GM23338 (cell line): ENCODE data around the gene ISG20. TPM values are rescaled to one million over a fixed set of nuclear protein-coding genes. Genes with fewer than 3 reads are reported as not detected.
A peak's percentile ranks its signal among the peaks of the same experiment; 100 is the strongest.

Experiments used
- ATAC-seq: fragments of 200-7000 bp; cut with Tn5 transposase; 3 replicates; pipeline ENCODE4 v1.9.1; 2020
- DNase-seq: peaks from one replicate; pipeline ENCODE4 v3.0.0-alpha.2; 2015; ENCODE audit warnings: low spot score
- H2AFZ ChIP-seq: fragments of 200-600 bp; sonication (generic); 2 replicates; pipeline ENCODE4 v1.8.0; 2016; ENCODE audit warnings: antibody characterized with exemption, mild to moderate bottlenecking, moderate library complexity
- H3F3A ChIP-seq: fragments of 200-600 bp; sonication (generic); replicated peaks from 2 replicates; pipeline ENCODE4 v1.8.0; 2017; ENCODE audit warnings: antibody characterized with exemption, mixed run types, low read depth
- H3K27ac ChIP-seq: fragments of 200-600 bp; sonication (generic); 2 replicates; pipeline ENCODE4 v1.6.1; 2016; ENCODE audit warnings: low read depth
- H3K27me3 ChIP-seq: fragments of 200-600 bp; sonication (generic); 2 replicates; pipeline ENCODE4 v1.8.0; 2016; ENCODE audit warnings: mild to moderate bottlenecking, mixed run types, moderate library complexity; ENCODE audit not compliant: insufficient read depth
- H3K36me3 ChIP-seq: fragments of 200-600 bp; sonication (generic); 2 replicates; pipeline ENCODE4 v1.8.0; 2016; ENCODE audit warnings: mild to moderate bottlenecking; ENCODE audit not compliant: insufficient read depth
- H3K4me1 ChIP-seq: fragments of 200-600 bp; sonication (generic); 2 replicates; pipeline ENCODE4 v1.8.0; 2016; ENCODE audit warnings: mild to moderate bottlenecking, moderate library complexity; ENCODE audit not compliant: insufficient read depth
- H3K4me2 ChIP-seq: fragments of 200-600 bp; sonication (generic); 2 replicates; pipeline ENCODE4 v1.7.1; 2017; ENCODE audit warnings: mixed run types
- H3K4me3 ChIP-seq: fragments of 200-600 bp; sonication (generic); 2 replicates; pipeline ENCODE4 v1.6.1; 2016; ENCODE audit warnings: mixed run types
- H3K79me2 ChIP-seq: fragments of 200-600 bp; sonication (generic); replicated peaks from 2 replicates; pipeline ENCODE4 v1.8.0; 2017; ENCODE audit warnings: mild to moderate bottlenecking; ENCODE audit not compliant: insufficient read depth
- H3K9me2 ChIP-seq: fragments of 200-600 bp; sonication (generic); 2 replicates; pipeline ENCODE4 v1.8.0; 2017; ENCODE audit not compliant: insufficient read depth
- H4K20me1 ChIP-seq: fragments of 200-600 bp; sonication (generic); replicated peaks from 2 replicates; pipeline ENCODE4 v1.8.0; 2017; ENCODE audit warnings: mild to moderate bottlenecking; ENCODE audit not compliant: insufficient read depth
- H3K27ac Mint-ChIP-seq: 2 replicates; pipeline ENCODE4 v1.8.0; 2020; ENCODE audit warnings: inconsistent platforms, mild to moderate bottlenecking, moderate library complexity, mixed read lengths
- H3K27me3 Mint-ChIP-seq: 3 replicates; pipeline ENCODE4 v1.8.0; 2022; ENCODE audit warnings: low read depth, mild to moderate bottlenecking, moderate library complexity, mixed read lengths, inconsistent platforms; ENCODE audit not compliant: insufficient read depth, poor library complexity
- H3K36me3 Mint-ChIP-seq: 3 replicates; pipeline ENCODE4 v1.8.0; 2021; ENCODE audit warnings: low read depth, mild to moderate bottlenecking, inconsistent platforms, moderate library complexity, mixed read lengths
- H3K4me1 Mint-ChIP-seq: 3 replicates; pipeline ENCODE4 v1.8.0; 2020; ENCODE audit warnings: mild to moderate bottlenecking, inconsistent platforms, mixed read lengths
- H3K4me3 Mint-ChIP-seq: 3 replicates; pipeline ENCODE4 v1.8.0; 2021; ENCODE audit warnings: moderate library complexity, mild to moderate bottlenecking, inconsistent platforms, mixed read lengths
- H3K9me3 Mint-ChIP-seq: 3 replicates; pipeline ENCODE4 v1.8.0; 2020; ENCODE audit warnings: moderate library complexity, mild to moderate bottlenecking, inconsistent platforms, mixed read lengths
- CREB1 ChIP-seq: fragments of 250-450 bp; sonication (Bioruptor Pico); IDR thresholded peaks from 2 replicates; pipeline ENCODE4 v1.5.0; 2020; ENCODE audit warnings: low read depth, mild to moderate bottlenecking, moderate library complexity
- CTCF ChIP-seq, 2 experiments: fragments of 200-600 bp in 1 of 2; sonication (generic) in 1 of 2; conservative IDR thresholded peaks; 2 replicates each; pipeline versions ENCODE4 v1.5.1 to v1.6.1; 2016 to 2017; ENCODE audit warnings: antibody characterized with exemption in 2 of 2, low read depth in 2 of 2, mild to moderate bottlenecking in 2 of 2, moderate library complexity in 1 of 2
- ETS1 ChIP-seq: IDR thresholded peaks from 2 replicates; pipeline ENCODE4 v1.6.1; 2016; ENCODE audit warnings: antibody characterized with exemption
- EZH2 ChIP-seq: fragments of 200-600 bp; sonication (generic); IDR thresholded peaks from one replicate; pipeline ENCODE4 v1.8.0; 2017; ENCODE audit warnings: antibody characterized with exemption, mild to moderate bottlenecking, low read depth; ENCODE audit not compliant: unreplicated experiment
- EZH2phosphoT487 ChIP-seq: fragments of 200-600 bp; sonication (generic); IDR thresholded peaks from one replicate; pipeline ENCODE4 v1.8.1; 2018; ENCODE audit warnings: antibody characterized with exemption; ENCODE audit not compliant: unreplicated experiment
- JUNB ChIP-seq: IDR thresholded peaks from one replicate; pipeline ENCODE4 v1.6.1; 2016; ENCODE audit warnings: antibody characterized with exemption; ENCODE audit not compliant: unreplicated experiment
- NANOG ChIP-seq: IDR thresholded peaks from 2 replicates; pipeline ENCODE4 v1.6.1; 2016; ENCODE audit warnings: antibody characterized with exemption, borderline replicate concordance
- POLR2AphosphoS5 ChIP-seq: IDR thresholded peaks from 2 replicates; pipeline ENCODE4 v1.6.1; 2016; ENCODE audit warnings: antibody characterized with exemption, low read depth
- REST ChIP-seq: IDR thresholded peaks from one replicate; pipeline ENCODE4 v1.6.1; 2018; ENCODE audit warnings: antibody characterized with exemption; ENCODE audit not compliant: unreplicated experiment
- STAT1 ChIP-seq: IDR thresholded peaks from one replicate; pipeline ENCODE4 v1.6.1; 2016; ENCODE audit warnings: antibody characterized with exemption; ENCODE audit not compliant: unreplicated experiment
- ZNF114 ChIP-seq: fragments of 250-450 bp; sonication (Bioruptor Pico); IDR thresholded peaks from 2 replicates; pipeline ENCODE4 v1.5.0; 2020; ENCODE audit warnings: mild to moderate bottlenecking, moderate library complexity
- ZNF331 ChIP-seq: fragments of 250-450 bp; sonication (Bioruptor Pico); IDR thresholded peaks from 2 replicates; pipeline ENCODE4 v1.5.0; 2020; ENCODE audit warnings: low read depth, mild to moderate bottlenecking, moderate library complexity
- ZNF462 ChIP-seq: fragments of 250-450 bp; sonication (Bioruptor Pico); IDR thresholded peaks from 2 replicates; pipeline ENCODE4 v1.5.0; 2020; ENCODE audit warnings: mild to moderate bottlenecking, moderate library complexity
- polyA plus RNA-seq: library from polyadenylated mRNA; unstranded; fragments of >200 nt; fragmentation: Nextera tagmentation; extraction: Ambion mirVana; gene quantifications from 2 replicates; pipeline ENCODE4 v1.2.1, GENCODE V29; 2016
- total RNA-seq: library from RNA; depleted of rRNA; stranded (reverse); fragments of >200 nt; shearing (Covaris generic); gene quantifications from 2 replicates; pipeline ENCODE4 v1.2.3, GENCODE V29; 2014

Gene ISG20
- total and polyA plus RNA-seq, 2 experiments from 2014 or later = 3.2 to 3.7 TPM

GRCh38 chr15:88653200-88654064, 14.6 kb downstream of the ISG20 start:
- DNase-seq (no peak), ATAC-seq (no peak)
- Histone ChIP-seq H3K79me2 (no peaks in the 10 kb centered on the region), H3K9me2 (no peaks in the 10 kb centered on the region), H4K20me1 (no peaks in the 10 kb centered on the region), H3K27ac (no peak overlapping the region), H3K4me3 (no peak overlapping the region), H3K27me3 (no peaks in the 10 kb centered on the region), H3K4me2 (0 out of 2 replicates have a peak overlapping the region, but pooled peaks have one; percentile 14), H2AFZ (no peak overlapping the region), H3K36me3 (no peaks in the 10 kb centered on the region), H3K4me1 (peaks cover 7% of the 10 kb centered on the region; the same call in 1 of the 2 replicates), H3F3A (no peaks in the 10 kb centered on the region)
- Mint-ChIP-seq H3K27me3 (peaks cover 8% of the 10 kb centered on the region), H3K27ac (no peak overlapping the region), H3K36me3 (no peaks in the 10 kb centered on the region), H3K4me1 (peaks cover 34% of the 10 kb centered on the region), H3K4me3 (no peak overlapping the region), H3K9me3 (no peaks in the 10 kb centered on the region)
- TF ChIP-seq STAT1 = no peak
- TF ChIP-seq POLR2AphosphoS5 = no peak
- TF ChIP-seq ZNF462 = no peak
- TF ChIP-seq EZH2 = no peak
- TF ChIP-seq ETS1 = no peak
- no peak for TF ChIP-seq JUNB
- TF ChIP-seq CREB1 (CRISPR knock-in tag) = no peak
- TF ChIP-seq ZNF331 = no peak
- TF ChIP-seq NANOG = no peak
- no peak for TF ChIP-seq CTCF (conservative IDR thresholded peaks at IDR 0.05; ENCODE audit: low read depth in 2 of 2)
- no peak for TF ChIP-seq REST
- TF ChIP-seq ZNF114 = no peak
- no peak for TF ChIP-seq EZH2phosphoT487
